AG20443 (cell line): ENCODE data around the gene OR2A42.
"Not testable (repeated sequence)": the region's sequence is repeated elsewhere in the genome, so short reads cannot be mapped to it uniquely, and the experiment has no call there.

Experiments
- DNase-seq: peaks from one replicate; pipeline ENCODE4 v3.0.0; 2012; ENCODE audit warnings: low spot score, mixed read lengths

Gene OR2A42

DNA sequence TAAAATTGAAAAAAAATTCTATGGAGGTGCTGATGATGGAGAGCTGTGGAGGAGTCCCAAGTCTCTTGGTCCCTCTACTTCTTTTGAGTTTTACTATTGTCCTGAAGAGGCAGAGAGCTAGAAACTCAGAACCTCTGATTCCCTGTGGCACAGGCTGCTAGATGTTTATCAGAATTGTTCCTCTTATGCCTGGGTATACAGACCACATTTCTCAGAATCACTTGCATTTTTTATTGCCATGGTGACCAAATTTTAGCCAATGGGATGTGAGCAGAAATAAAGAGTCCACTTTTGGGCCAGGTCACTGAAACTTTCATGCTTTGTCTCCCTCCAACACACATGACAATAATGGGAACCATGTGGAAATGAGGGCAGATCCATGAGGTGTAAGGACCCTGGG is 15.7 kb downstream of the OR2A42 start:
- not testable (repeated sequence) for DNase-seq

DNA sequence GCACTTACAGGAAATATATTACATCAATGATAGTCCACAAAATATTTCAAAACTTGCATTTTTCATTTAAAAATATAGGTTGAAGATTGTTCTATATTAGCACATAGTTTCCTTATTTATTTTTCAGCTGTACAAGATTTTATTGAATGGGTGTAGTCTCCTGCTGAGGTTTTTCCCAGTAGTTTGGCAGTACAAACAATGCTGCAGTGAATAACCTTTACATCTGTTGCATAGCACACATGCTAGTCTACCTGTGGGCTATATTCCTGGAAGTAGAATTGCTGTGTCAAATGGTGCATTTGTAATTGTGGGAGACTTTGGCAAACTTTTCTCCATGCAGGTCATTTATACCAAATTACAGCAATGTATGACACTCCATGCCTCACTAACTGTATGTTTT is 18.9 kb downstream of the OR2A42 start:
- DNase-seq: not testable (repeated sequence)

GRCh38 chr7:144219149-144219548 is 20.3 kb downstream of the OR2A42 start:
- DNase-seq: not testable (repeated sequence)

GRCh38 chr7:144218581-144218980 is 20.8 kb downstream of the OR2A42 start:
- not testable (repeated sequence) for DNase-seq

DNA sequence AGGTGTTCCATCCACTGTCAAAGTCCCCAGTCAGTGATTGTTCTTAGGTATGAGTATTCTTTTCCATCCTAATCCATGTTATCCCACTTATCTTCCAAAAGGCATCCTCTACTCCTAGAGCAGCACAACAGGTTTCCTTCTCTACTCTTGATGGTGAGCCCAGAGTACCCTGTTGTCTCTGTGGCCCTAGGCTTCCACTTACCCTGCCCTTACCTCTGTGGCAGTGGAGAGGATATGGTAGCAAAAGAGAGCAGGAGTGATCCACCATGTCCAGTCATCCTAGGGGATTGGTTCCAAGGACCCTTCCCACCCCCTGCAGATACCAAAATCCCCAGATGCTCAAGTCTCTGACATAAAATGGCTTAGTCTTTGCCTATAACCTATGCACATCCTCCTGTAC is 22.2 kb downstream of the OR2A42 start:
- DNase-seq: not testable (repeated sequence)

DNA sequence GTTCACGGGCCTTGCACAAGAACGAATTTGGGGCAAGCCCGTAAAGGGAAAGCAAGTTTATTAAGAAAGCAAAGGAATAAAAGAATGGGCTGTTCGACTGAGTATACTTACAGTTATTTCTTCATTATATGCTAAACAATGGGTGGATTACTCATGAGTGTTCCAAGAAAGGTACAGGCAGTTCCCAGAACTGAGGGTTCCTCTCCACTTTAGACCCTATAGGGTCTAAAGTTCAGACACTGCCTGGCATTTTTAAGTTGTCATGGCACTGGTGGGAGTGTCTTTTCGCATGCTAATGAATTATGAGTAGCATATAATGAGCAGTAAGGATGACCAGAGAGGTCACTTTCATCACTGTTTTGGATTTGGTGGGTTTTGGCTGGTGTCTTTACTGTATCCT is 34.1 kb downstream of the OR2A42 start:
- DNase-seq: not testable (repeated sequence)

DNA sequence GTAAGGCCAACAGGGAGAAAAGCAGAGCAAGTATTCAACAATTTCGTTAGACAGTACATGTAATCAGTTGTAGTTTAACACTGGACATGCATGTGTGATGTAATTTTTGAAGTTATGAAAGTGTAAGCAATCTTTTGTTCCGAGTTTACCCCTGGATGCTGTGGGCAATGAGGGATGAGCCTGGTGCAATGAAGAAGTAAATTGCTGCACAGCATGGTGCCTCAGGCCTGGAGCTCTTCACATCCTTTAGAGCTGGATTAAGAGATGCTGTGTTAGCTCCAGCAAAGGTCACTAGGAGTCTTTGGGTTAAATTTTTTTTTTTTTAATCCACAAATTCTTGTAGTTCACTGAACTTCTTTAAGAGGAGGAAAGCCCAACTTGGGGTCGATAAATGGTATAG is 36.3 kb downstream of the OR2A42 start:
- not testable (repeated sequence) for DNase-seq

DNA sequence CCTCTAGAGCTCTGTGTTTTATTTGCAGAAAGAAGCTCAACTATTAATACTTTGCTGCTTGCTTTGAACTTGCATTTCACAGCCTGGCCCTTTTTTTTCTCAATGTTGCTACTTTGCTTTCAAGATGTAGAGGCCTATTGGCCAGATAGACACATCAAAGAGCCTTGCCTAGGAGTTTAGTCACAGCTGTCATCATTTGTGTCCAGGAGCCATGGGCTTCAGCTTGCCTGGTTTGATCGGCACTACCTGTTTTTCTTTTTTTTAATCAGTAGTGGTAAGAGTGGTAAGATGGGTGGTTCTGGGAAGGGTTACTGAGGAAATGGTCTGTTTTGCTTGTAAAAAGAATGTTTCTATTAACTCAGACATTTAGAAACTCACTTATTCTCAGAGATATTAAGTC is 37.4 kb downstream of the OR2A42 start:
- DNase-seq: not testable (repeated sequence)

- DNase-seq: not testable (repeated sequence)
Measured at GRCh38 chr7:144198934-144199333, 40.5 kb downstream of the OR2A42 start.

DNA sequence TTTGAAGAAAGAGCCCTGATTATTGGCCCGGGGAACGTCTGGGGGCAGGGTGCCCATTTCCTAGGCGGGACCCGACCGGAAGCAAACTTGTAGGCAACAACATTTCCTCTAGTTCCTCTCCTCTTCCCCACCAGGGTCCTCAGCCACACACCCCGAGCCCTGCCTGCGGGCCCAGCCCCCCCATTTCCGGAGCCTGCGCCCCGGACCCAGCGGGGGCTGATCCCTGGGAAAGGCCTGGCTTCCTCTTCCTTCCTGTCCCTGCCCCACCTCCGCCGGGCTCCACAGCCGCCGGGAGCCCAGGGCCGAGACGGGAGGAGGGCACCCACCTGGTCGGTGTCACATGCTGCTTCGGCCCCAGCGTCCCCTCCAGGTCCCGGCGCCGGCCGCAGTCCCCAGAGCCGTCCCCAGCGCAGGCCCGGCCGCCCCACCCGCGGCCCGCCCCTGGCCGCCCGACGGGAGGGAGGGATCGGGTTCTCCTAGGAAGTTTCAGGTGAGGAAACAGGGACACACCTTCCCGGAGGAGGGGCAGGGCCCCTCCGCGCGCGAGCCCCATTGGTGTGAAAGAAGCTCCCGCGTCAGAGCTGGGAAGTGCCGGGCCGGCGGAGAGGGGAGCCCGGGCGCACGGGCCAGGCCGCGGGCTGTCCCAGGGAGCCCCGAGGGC is 44.1 kb downstream of the OR2A42 start, which contains the start of gene ARHGEF35:
Gene ARHGEF35 (minus strand): TSS at position 622 of the 661 bp plus-strand sequence. CDS start 7,450 bp downstream, outside the sequence.
- DNase-seq: not testable (repeated sequence)

- DNase-seq: not testable (repeated sequence)
Measured at GRCh38 chr7:144194453-144194852, 45.0 kb downstream of the OR2A42 start.

DNA sequence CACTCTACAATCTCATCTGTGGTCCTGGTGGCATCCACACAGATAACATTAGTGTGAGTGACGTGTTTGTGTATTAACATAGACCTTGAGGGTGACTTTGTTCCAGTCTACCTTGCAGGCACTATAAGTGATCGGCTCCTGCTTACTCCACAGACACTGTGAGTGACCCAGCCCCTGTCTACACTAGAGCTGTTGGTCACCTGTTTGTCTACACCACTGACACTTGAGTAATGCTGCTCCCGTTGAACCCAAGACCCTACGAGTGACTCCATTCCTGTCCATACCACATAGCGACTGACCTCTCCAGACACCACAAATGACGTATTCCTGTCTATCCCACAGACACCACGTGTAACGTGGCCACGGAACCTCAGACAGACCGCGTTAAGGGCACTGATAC is 45.6 kb downstream of the OR2A42 start:
- DNase-seq: not testable (repeated sequence)

DNA sequence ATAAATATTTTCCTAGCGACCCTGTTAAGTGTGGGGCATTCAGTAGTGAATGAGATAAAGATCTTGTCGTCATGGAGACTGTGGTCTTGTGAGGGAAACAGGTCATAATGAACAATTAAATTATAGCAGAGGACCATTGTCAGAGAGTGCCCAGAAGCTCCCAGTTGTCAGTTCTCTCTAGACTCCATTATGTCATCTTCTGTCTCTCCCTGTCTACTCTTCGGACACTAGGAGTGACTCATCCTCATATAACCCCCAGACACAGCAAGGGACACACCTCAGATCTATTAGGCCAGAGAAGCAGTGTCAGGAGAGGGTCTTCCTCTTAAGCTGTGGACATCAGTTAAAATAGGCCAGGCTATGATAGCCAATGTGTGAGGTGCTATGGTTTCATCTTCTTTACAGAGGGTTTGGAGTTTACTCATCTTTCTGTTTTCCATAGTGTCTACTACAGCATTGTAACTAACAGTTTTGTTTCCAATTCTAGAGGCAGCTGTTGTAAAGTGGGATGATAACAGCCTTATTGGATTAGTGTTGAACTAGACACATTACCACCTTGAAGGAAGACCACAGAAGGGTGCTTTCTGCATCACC is 50.7 kb downstream of the OR2A42 start:
- not testable (repeated sequence) for DNase-seq

DNA sequence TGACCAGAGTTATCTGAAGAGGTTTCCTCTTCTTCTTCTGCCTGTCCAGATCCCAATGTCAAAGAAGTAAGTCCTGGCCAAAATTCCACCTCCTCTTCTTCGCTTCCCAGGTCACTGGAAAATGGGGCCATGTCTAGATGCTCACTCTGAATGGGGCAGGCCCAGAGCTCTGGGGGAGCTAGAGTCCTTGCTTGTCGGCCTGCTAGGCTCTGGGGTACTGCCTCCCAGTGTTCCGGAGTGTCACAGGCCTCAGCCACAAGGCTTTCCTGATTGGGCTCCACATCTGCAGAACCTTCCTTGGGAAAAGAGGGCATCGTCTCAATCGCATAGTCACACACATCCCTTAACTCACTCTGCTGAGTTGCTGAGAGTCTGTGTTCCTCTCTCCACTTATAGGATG is 51.6 kb downstream of the OR2A42 start:
- DNase-seq: not testable (repeated sequence)

DNA sequence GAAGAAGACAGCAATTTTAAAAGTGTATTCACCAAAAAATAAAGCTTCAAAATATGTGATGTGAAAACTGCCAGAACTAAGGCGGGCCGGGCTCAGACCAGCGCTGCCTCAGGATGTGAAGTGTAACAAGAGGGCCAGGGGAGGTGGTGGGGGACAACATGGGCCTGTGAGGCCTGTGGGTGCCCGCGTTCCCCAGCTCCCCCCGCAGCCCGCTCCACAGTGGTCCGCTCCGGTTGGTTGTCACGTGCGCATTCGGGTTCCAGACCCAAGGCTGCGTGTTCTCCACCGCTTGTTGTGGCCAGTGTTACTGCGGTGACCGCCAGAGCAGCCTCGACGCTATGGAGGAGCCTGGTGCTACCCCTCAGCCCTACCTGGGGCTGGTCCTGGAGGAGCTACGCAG is 56.2 kb downstream of the OR2A42 start, which contains the start of gene CTAGE4:
Gene CTAGE4 (plus strand): TSS at position 301 of the 400 bp plus-strand sequence. CDS start 38 bp downstream, at position 339.
- not testable (repeated sequence) for DNase-seq

DNA sequence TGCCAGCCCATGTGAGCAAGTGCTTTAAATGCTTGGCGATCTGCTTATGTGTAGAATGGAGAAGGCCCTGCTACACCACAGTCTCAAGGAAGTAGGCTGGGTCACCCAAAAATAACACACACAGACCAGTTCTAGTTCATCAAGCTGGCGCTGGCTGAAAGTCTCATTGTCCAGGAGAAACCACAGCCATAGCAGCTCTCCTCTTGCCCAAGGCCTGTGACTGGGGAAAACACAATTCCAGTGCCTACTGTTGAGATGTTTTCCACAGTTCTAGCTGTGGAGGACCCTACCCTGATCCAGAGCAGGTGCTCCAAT is 60.3 kb downstream of the OR2A42 start:
- DNase-seq: not testable (repeated sequence)

DNA sequence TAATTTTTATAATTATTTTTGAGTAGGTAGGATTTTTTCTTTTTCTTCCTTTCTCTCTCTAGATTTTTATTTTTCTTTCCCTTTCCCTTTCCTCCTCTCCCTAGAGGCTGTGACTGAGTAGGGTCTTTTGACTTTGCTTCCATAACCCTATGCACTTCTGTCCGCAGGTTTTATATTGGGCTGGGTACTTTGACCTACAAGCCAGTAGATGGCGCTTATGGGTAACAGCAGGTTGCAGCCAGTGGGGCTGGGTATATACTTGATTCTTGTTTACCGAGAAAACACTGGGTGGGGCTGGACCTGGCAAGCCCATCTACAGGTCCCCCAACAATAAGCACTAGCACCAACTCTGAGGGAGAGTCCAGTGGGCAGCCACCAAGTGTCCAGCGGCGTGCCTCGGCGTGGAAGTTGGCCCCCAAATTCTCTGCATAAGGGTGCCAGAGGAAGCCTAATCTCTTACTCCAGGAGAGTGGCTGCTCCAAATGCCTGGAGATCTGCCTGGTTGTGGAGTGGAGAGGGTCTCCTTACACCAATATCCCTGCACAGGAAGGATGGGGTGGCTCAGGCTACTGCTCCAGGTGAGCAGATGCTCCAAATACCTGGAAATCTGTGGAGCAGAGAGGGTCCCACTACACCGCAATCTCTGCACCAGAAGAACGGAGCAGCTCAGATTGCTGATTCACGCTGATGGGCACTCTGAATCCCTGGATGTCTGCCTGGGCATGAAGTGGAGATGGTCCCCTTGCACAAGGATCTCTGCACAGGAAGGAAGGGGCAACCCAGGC is 60.8 kb downstream of the OR2A42 start:
- DNase-seq: not testable (repeated sequence)
